ENCODE results near the gene VTI1A.
"Not testable (repeated sequence)": the region's sequence is repeated elsewhere in the genome, so short reads cannot be mapped to it uniquely, and the experiment has no call there.

DNA sequence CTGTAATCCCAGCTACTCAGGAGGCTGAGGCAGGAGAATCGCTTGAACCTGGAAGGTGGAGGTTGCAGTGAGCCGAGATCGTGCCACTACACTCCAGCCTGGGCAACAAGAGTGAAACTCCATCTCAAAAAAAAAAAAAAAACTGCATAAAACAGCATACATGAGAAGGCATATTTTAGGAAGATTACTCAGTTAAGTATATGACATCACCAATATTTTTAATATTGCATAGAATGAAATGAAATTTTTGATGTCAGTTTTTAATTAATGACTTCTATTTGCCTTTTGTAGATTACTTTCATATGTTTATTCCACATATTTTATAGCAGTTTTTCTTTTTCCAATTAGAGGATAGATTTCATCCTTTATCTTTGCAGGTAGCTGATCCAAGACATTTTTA, 284.4 kb downstream of the VTI1A start:
- TF ChIP-seq, protein P1, sequence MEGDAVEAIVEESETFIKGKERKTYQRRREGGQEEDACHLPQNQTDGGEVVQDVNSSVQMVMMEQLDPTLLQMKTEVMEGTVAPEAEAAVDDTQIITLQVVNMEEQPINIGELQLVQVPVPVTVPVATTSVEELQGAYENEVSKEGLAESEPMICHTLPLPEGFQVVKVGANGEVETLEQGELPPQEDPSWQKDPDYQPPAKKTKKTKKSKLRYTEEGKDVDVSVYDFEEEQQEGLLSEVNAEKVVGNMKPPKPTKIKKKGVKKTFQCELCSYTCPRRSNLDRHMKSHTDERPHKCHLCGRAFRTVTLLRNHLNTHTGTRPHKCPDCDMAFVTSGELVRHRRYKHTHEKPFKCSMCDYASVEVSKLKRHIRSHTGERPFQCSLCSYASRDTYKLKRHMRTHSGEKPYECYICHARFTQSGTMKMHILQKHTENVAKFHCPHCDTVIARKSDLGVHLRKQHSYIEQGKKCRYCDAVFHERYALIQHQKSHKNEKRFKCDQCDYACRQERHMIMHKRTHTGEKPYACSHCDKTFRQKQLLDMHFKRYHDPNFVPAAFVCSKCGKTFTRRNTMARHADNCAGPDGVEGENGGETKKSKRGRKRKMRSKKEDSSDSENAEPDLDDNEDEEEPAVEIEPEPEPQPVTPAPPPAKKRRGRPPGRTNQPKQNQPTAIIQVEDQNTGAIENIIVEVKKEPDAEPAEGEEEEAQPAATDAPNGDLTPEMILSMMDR (IDR thresholded peaks at IDR 0.05; ENCODE audit: low read depth, low read length): not testable (repeated sequence)
- TF ChIP-seq, protein P2, sequence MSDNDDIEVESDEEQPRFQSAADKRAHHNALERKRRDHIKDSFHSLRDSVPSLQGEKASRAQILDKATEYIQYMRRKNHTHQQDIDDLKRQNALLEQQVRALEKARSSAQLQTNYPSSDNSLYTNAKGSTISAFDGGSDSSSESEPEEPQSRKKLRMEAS (IDR thresholded peaks at IDR 0.05; ENCODE audit: low read depth, low read length): not testable (repeated sequence)
- not testable (repeated sequence) for TF ChIP-seq POLR2A (IDR thresholded peaks at IDR 0.05; ENCODE audit: extremely low read depth, insufficient read length)

Measured in NB4 (cell line).